K562 (cell line): ENCODE results near the gene DNAI1. TPM values are rescaled to one million over a fixed set of nuclear protein-coding genes. Genes with fewer than 3 reads are reported as not detected.

Experiments used
- FOS ChIP-seq: IDR thresholded peaks from 3 replicates; pipeline ENCODE4 v1.6.1; 2011; ENCODE audit not compliant: insufficient read length; ENCODE audit errors: extremely low read depth
- HEY1 ChIP-seq: fragments of 250-450 bp; sonication (Bioruptor Pico); IDR thresholded peaks from 2 replicates; pipeline ENCODE4 v1.5.0; 2020; ENCODE audit warnings: mild to moderate bottlenecking, moderate library complexity, borderline replicate concordance
- KLF1 ChIP-seq: fragments of 450-650 bp; IDR thresholded peaks from 2 replicates; pipeline ENCODE4 v1.6.1; 2016; ENCODE audit warnings: missing genetic modification characterization, missing compliant biosample characterization
- L3MBTL2 ChIP-seq: fragments of 450-650 bp; IDR thresholded peaks from 2 replicates; pipeline ENCODE4 v1.6.1; 2016; ENCODE audit warnings: mild to moderate bottlenecking, moderate library complexity
- PPARD ChIP-seq: fragments of 250-450 bp; sonication (Bioruptor Pico); IDR thresholded peaks from 2 replicates; pipeline ENCODE4 v1.8.0; 2022; ENCODE audit warnings: inconsistent platforms, mild to moderate bottlenecking, moderate library complexity
- SMC3 ChIP-seq: conservative IDR thresholded peaks from 2 replicates; pipeline ENCODE4 v1.6.1; 2011; ENCODE audit warnings: low read depth, low read length, improper control_type of control experiment; ENCODE audit not compliant: insufficient read depth
- SNRNP70 ChIP-seq: fragments of 200-400 bp; formaldehyde crosslinking; optimal IDR thresholded peaks from 2 replicates; pipeline ENCODE3; 2017; ENCODE audit warnings: low read depth, low read length
- ZNF232 ChIP-seq: sonication (generic); formaldehyde crosslinking; IDR thresholded peaks from 2 replicates; pipeline ENCODE4 v1.8.0; 2022; ENCODE audit warnings: mild to moderate bottlenecking, missing genetic modification reagents
- ZNF830 ChIP-seq: fragments of 250-450 bp; sonication (Bioruptor Pico); IDR thresholded peaks from 2 replicates; pipeline ENCODE4 v1.5.0; 2021; ENCODE audit warnings: mild to moderate bottlenecking
- polyA plus RNA-seq, 8 experiments: library from polyadenylated mRNA; depleted of rRNA in 4 of 8; stranded (reverse) in 5 of 8; unstranded in 3 of 8; fragments of >200 nt; fragmentation: Nextera tagmentation in 2 of 8; fragmentation: Illumina TruSeq in 1 of 8; extraction: Ambion mirVana in 2 of 8; extraction: Trizol in 1 of 8; gene quantifications; 2 replicates each; pipeline versions ENCODE4 v1.2.1 to v1.2.3, GENCODE V29; 2011 to 2014; ENCODE audit warnings: inconsistent platforms in 1 of 8, missing spikeins in 1 of 8
- total RNA-seq, 7 experiments: library from RNA; depleted of rRNA in 6 of 7; stranded (reverse); fragments of >200 nt in 6 of 7; fragmentation: Illumina TruSeq in 2 of 7; extraction: Trizol in 2 of 7; gene quantifications; 2 replicates each; pipeline versions ENCODE4 v1.2.1 to v1.2.3, GENCODE V29; 2011 to 2021; ENCODE audit warnings: low replicate concordance in 1 of 7
- TF ChIP-seq, protein P1 (sequence below): fragments of 250-450 bp; sonication (Bioruptor Pico); IDR thresholded peaks from 2 replicates; pipeline ENCODE4 v1.4.0; 2020; ENCODE audit warnings: mild to moderate bottlenecking, moderate library complexity
- TF ChIP-seq, protein P2 (sequence below): fragments of 450-650 bp; IDR thresholded peaks from 2 replicates; pipeline ENCODE4 v1.6.1; 2017; ENCODE audit warnings: antibody characterized with exemption
- TF ChIP-seq, protein P3 (sequence below): fragments of 250-450 bp; sonication (Bioruptor Pico); IDR thresholded peaks from 2 replicates; pipeline ENCODE4 v1.4.0; 2020
- TF ChIP-seq, protein P4 (sequence below): sonication (generic); formaldehyde crosslinking; IDR thresholded peaks from 2 replicates; pipeline ENCODE4 v1.9.0; 2022; ENCODE audit warnings: mild to moderate bottlenecking, missing genetic modification reagents

DNAI1 gene
- total and polyA plus RNA-seq, 9 of the 15 experiments (the other 6 are each of a cell fraction or from before 2014, with no cell fraction given): 0.01 to 0.17 (median 0.04) TPM; not detected in 6

DNA sequence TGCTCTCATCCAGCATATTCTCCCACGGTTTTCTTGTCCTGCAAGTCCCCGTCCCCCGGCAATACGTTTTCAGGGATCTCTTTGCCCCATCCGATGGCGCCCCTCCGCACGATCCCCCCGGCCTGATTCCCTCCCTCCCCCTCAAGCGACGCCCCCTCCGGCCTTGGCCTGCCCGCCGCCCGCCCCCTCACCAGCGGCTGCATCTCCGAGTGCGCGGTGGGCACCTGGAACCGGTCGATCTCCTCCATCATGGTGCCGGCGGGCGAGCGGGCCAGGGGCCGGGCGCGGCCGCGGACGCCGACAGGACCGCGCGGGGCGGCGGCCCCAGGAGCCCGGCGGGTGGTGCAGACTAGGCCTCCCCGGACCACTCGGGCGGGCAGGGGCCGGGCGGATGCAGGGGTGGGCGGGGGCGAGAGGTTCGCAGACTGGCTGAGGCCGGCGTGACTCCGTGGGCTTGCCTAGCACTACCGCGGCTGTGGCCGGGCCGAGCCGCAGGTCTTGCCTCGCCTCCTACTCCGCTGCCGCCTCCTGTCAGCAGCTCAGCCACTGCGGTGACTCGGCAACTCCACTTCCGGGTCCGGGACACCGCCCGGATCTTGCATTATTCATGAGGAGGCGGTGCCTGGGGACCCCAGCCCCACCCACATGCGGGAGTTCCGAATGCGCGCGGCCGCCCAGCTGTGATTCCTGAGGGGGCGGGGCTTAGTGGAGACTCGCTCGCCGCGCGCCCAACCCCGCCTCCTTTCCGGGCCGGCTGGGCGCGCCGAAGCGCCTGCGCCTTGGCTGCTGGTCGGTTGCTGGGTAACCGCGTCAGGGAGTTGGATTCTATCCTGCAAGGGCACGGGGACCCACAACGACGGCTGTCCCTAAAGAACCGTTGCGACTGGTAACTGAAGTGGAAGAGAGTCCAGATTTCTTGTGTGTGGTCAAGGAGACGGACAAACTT, at the start of gene DNAI1, which contains the start of gene FAM219A (continued):
- TF ChIP-seq, protein P1, sequence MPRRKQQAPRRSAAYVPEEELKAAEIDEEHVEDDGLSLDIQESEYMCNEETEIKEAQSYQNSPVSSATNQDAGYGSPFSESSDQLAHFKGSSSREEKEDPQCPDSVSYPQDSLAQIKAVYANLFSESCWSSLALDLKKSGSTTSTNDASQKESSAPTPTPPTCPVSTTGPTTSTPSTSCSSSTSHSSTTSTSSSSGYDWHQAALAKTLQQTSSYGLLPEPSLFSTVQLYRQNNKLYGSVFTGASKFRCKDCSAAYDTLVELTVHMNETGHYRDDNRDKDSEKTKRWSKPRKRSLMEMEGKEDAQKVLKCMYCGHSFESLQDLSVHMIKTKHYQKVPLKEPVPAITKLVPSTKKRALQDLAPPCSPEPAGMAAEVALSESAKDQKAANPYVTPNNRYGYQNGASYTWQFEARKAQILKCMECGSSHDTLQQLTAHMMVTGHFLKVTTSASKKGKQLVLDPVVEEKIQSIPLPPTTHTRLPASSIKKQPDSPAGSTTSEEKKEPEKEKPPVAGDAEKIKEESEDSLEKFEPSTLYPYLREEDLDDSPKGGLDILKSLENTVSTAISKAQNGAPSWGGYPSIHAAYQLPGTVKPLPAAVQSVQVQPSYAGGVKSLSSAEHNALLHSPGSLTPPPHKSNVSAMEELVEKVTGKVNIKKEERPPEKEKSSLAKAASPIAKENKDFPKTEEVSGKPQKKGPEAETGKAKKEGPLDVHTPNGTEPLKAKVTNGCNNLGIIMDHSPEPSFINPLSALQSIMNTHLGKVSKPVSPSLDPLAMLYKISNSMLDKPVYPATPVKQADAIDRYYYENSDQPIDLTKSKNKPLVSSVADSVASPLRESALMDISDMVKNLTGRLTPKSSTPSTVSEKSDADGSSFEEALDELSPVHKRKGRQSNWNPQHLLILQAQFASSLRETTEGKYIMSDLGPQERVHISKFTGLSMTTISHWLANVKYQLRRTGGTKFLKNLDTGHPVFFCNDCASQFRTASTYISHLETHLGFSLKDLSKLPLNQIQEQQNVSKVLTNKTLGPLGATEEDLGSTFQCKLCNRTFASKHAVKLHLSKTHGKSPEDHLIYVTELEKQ (CRISPR knock-in tag): no peak
- no peak for TF ChIP-seq PPARD (CRISPR knock-in tag)
- TF ChIP-seq, protein P2, sequence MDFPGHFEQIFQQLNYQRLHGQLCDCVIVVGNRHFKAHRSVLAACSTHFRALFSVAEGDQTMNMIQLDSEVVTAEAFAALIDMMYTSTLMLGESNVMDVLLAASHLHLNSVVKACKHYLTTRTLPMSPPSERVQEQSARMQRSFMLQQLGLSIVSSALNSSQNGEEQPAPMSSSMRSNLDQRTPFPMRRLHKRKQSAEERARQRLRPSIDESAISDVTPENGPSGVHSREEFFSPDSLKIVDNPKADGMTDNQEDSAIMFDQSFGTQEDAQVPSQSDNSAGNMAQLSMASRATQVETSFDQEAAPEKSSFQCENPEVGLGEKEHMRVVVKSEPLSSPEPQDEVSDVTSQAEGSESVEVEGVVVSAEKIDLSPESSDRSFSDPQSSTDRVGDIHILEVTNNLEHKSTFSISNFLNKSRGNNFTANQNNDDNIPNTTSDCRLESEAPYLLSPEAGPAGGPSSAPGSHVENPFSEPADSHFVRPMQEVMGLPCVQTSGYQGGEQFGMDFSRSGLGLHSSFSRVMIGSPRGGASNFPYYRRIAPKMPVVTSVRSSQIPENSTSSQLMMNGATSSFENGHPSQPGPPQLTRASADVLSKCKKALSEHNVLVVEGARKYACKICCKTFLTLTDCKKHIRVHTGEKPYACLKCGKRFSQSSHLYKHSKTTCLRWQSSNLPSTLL: no peak
- TF ChIP-seq SNRNP70: no peak
- TF ChIP-seq, protein P3, sequence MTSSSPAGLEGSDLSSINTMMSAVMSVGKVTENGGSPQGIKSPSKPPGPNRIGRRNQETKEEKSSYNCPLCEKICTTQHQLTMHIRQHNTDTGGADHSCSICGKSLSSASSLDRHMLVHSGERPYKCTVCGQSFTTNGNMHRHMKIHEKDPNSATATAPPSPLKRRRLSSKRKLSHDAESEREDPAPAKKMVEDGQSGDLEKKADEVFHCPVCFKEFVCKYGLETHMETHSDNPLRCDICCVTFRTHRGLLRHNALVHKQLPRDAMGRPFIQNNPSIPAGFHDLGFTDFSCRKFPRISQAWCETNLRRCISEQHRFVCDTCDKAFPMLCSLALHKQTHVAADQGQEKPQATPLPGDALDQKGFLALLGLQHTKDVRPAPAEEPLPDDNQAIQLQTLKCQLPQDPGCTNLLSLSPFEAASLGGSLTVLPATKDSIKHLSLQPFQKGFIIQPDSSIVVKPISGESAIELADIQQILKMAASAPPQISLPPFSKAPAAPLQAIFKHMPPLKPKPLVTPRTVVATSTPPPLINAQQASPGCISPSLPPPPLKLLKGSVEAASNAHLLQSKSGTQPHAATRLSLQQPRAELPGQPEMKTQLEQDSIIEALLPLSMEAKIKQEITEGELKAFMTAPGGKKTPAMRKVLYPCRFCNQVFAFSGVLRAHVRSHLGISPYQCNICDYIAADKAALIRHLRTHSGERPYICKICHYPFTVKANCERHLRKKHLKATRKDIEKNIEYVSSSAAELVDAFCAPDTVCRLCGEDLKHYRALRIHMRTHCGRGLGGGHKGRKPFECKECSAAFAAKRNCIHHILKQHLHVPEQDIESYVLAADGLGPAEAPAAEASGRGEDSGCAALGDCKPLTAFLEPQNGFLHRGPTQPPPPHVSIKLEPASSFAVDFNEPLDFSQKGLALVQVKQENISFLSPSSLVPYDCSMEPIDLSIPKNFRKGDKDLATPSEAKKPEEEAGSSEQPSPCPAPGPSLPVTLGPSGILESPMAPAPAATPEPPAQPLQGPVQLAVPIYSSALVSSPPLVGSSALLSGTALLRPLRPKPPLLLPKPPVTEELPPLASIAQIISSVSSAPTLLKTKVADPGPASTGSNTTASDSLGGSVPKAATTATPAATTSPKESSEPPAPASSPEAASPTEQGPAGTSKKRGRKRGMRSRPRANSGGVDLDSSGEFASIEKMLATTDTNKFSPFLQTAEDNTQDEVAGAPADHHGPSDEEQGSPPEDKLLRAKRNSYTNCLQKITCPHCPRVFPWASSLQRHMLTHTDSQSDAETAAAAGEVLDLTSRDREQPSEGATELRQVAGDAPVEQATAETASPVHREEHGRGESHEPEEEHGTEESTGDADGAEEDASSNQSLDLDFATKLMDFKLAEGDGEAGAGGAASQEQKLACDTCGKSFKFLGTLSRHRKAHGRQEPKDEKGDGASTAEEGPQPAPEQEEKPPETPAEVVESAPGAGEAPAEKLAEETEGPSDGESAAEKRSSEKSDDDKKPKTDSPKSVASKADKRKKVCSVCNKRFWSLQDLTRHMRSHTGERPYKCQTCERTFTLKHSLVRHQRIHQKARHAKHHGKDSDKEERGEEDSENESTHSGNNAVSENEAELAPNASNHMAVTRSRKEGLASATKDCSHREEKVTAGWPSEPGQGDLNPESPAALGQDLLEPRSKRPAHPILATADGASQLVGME: no peak
- TF ChIP-seq, protein P4, sequence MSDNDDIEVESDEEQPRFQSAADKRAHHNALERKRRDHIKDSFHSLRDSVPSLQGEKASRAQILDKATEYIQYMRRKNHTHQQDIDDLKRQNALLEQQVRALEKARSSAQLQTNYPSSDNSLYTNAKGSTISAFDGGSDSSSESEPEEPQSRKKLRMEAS (CRISPR knock-in tag): no peak
- no peak for TF ChIP-seq ZNF232 (CRISPR knock-in tag)
- no peak for TF ChIP-seq KLF1 (tag)
- TF ChIP-seq L3MBTL2: peak; percentile 43
- TF ChIP-seq SMC3: no peak
- TF ChIP-seq FOS: no peak
- TF ChIP-seq ZNF830: no peak
- no peak for TF ChIP-seq HEY1
